GM18870 (cell line): ENCODE results near the gene TFF3.
"Not testable (repeated sequence)": the region's sequence is repeated elsewhere in the genome, so short reads cannot be mapped to it uniquely, and the experiment has no call there.

Experiments used
- ATAC-seq: cut with Tn5 transposase; IDR thresholded peaks from one replicate; pipeline ENCODE4 v1.9.1; 2021; ENCODE audit warnings: moderate library complexity; ENCODE audit not compliant: unreplicated experiment

Gene TFF3

GRCh38 chr21:42307106-42307505 is 8.1 kb downstream of the TFF3 start:
- ATAC-seq, result no peak

- no peak for ATAC-seq
These were observed 8.7 kb downstream of the TFF3 start for GRCh38 chr21:42306366-42307035.

- no peak for ATAC-seq
These were observed 9.5 kb downstream of the TFF3 start for GRCh38 chr21:42305707-42306147.

- no peak for ATAC-seq
These were observed 10.4 kb downstream of the TFF3 start for GRCh38 chr21:42304556-42305454.

- no peak for ATAC-seq
These were observed 11.8 kb downstream of the TFF3 start for GRCh38 chr21:42303443-42303842.

- no peak for ATAC-seq
These were observed 12.4 kb downstream of the TFF3 start for GRCh38 chr21:42302794-42303193.

- no peak for ATAC-seq
These were observed 13.0 kb downstream of the TFF3 start for GRCh38 chr21:42302076-42302650.

- ATAC-seq, result no peak
These were observed 13.7 kb downstream of the TFF3 start for GRCh38 chr21:42301371-42302075.

- ATAC-seq, result no peak
These were observed 14.3 kb downstream of the TFF3 start for GRCh38 chr21:42300956-42301355.

GRCh38 chr21:42300045-42300583 is 15.1 kb downstream of the TFF3 start:
- ATAC-seq, result no peak

- no peak for ATAC-seq
These were observed 15.7 kb downstream of the TFF3 start for GRCh38 chr21:42299324-42300044.

- no peak for ATAC-seq
These were observed 16.6 kb downstream of the TFF3 start for GRCh38 chr21:42298657-42299056.

- ATAC-seq, result no peak
These were observed 17.0 kb downstream of the TFF3 start for GRCh38 chr21:42298237-42298636.

GRCh38 chr21:42297377-42297776 is 17.8 kb downstream of the TFF3 start:
- no peak for ATAC-seq

- ATAC-seq, result no peak
These were observed 18.7 kb downstream of the TFF3 start for GRCh38 chr21:42296501-42296900.

- no peak for ATAC-seq
These were observed 19.4 kb downstream of the TFF3 start for GRCh38 chr21:42295845-42296244.

- ATAC-seq, result no peak
These were observed 20.8 kb downstream of the TFF3 start for GRCh38 chr21:42294273-42294880.

- no peak for ATAC-seq
These were observed 21.4 kb downstream of the TFF3 start for GRCh38 chr21:42293649-42294272.

GRCh38 chr21:42292563-42293142 is 22.6 kb downstream of the TFF3 start:
- not testable (repeated sequence) for ATAC-seq
